ENCODE results near the gene SPSB3. TPM values are rescaled to one million over a fixed set of nuclear protein-coding genes. Genes with fewer than 3 reads are reported as not detected.

SPSB3 gene
- total RNA-seq, 1 donor from 2014 or later: 44.2 TPM

DNA sequence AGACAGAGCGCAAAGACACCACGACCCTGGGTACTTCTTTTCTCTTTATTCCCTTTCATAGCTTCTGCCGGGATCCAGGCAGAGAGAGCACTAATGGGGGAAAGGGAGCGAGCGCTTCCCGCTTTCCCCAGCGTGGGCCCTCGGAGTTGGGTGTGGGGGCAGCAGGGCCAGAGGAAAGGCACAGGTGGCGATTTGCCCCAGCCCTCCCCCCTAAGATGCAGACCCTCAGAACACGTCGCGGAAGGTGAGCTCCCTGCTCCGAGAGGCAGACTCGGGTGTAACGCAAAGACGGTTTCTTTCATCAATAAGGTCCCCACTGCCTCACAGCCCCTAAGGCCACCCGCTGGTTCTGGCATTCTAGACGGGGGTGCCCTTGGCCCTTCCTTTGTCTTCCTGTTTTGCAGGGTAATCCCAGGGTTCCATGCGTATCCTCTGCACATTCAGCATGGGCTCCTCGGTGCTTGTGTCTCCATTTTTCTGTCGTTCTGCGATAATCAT is 10.5 kb downstream of the SPSB3 start:
- Histone ChIP-seq H3K4me3 (peak overlapping the region; percentile 98), H3K27ac (peak overlapping the region; percentile 94), H3K4me1 (peaks cover 37% of the 10 kb centered on the region), H3K36me3 (peaks cover 50% of the 10 kb centered on the region), H3K27me3 (ENCODE audit: low read depth) (no peaks in the 10 kb centered on the region), H3K9me3 (no peaks in the 10 kb centered on the region)
- no peak for DNase-seq
- TF ChIP-seq, protein P1, sequence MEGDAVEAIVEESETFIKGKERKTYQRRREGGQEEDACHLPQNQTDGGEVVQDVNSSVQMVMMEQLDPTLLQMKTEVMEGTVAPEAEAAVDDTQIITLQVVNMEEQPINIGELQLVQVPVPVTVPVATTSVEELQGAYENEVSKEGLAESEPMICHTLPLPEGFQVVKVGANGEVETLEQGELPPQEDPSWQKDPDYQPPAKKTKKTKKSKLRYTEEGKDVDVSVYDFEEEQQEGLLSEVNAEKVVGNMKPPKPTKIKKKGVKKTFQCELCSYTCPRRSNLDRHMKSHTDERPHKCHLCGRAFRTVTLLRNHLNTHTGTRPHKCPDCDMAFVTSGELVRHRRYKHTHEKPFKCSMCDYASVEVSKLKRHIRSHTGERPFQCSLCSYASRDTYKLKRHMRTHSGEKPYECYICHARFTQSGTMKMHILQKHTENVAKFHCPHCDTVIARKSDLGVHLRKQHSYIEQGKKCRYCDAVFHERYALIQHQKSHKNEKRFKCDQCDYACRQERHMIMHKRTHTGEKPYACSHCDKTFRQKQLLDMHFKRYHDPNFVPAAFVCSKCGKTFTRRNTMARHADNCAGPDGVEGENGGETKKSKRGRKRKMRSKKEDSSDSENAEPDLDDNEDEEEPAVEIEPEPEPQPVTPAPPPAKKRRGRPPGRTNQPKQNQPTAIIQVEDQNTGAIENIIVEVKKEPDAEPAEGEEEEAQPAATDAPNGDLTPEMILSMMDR (IDR thresholded peaks at IDR 0.05): no peak
- intact Hi-C loops (cut with DNase I): no loop called here
- ATAC-seq: no peak

DNA sequence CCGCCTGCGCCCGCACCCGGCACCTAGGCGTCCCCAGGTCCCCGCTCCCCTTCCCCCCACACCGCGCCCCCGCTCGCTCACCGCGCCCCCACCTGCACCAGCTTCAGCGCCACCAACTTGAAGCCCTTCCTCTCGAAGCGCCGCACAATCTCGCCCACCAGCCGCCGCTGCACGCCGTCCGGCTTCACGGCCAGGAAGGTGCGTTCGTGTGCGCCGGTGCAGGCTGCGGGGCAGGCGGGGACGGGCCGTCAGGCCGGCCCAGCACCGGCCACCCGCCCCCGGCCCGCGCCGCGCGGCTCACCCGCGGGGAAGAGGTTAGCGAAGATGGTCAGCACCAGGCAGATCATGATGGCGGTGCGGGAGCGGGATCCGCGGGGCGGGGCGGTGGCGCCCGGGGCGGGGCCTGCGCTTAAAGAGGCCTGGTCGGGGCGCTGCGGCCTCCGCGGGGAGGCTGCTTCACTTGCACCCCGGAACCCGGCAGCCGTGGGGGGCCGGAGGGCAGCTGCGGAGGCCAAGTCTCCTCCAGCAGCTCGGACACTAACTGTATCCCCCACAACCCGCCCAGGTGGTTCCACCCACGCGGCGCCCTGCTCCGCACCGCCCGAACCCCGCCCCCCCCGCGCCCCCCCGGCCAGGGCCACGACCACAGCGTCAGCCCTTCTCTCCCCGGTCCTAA is 11.0 kb downstream of the SPSB3 start, which contains the start of gene NME3:
Gene NME3, minus strand, starts transcription at position 356 of the 676 bp plus-strand sequence. Its CDS starts 9 bp downstream, at position 347.
- DNase-seq: peak; percentile 88
- ATAC-seq: peak; percentile 63 to 65
- no peaks in the 10 kb centered on the region for H3K27me3 ChIP-seq (ENCODE audit: low read depth)
- no peaks in the 10 kb centered on the region for H3K9me3 ChIP-seq
- H3K27ac ChIP-seq: peak within 1 kb of the TSS; percentile 94
- peak within 1 kb of the TSS; percentile 98 for H3K4me3 ChIP-seq
- H3K4me1 ChIP-seq: peaks cover 37% of the 10 kb centered on the region
- TF ChIP-seq, protein P1 (IDR thresholded peaks at IDR 0.05): no peak
- peaks cover 50% of the 10 kb centered on the region for H3K36me3 ChIP-seq
- intact Hi-C loops (cut with DNase I): no loop called here

DNA sequence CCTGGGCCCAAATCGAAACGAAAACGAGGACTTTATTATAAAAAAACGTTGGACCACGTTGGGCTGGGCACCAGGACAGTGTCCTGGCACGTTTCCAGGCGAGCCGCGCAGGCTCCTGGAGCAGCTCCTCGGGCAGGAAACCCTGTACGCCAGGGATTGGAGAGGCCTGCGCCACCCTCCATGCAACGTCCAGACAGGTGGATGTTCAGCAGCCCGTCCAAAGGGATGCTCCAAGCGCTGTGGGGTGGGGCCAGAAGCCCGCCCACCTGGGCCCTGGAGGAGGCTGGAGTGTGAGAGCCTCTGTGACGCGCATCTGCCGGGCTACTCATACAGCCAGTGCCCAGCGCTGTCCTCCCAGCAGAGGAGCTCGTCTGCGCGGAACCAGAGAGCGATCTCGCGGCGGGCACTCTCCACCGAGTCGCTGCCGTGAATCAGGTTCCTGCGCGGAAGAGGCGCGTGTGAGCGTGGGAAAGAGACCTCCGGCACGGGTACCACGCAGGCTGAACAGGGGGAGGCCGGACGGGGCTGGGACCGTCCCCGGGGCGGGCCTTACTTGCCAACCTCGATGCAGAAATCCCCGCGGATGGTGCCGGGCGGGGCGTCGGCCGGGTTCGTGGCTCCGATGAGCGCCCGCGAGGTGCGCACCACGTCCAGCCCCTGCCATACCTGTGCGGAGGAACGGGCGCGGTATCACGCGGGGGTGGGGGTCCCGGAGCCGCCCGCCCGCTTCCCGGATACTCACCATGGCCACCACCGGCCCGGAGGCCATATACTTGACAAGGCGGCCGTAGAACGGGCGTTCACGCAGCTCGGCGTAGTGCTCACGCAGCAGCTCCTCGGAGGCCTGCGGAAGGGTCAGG is 11.8 kb downstream of the SPSB3 start:
- H3K27me3 ChIP-seq (ENCODE audit: low read depth): no peaks in the 10 kb centered on the region
- TF ChIP-seq, protein P1 (IDR thresholded peaks at IDR 0.05): no peak

DNA sequence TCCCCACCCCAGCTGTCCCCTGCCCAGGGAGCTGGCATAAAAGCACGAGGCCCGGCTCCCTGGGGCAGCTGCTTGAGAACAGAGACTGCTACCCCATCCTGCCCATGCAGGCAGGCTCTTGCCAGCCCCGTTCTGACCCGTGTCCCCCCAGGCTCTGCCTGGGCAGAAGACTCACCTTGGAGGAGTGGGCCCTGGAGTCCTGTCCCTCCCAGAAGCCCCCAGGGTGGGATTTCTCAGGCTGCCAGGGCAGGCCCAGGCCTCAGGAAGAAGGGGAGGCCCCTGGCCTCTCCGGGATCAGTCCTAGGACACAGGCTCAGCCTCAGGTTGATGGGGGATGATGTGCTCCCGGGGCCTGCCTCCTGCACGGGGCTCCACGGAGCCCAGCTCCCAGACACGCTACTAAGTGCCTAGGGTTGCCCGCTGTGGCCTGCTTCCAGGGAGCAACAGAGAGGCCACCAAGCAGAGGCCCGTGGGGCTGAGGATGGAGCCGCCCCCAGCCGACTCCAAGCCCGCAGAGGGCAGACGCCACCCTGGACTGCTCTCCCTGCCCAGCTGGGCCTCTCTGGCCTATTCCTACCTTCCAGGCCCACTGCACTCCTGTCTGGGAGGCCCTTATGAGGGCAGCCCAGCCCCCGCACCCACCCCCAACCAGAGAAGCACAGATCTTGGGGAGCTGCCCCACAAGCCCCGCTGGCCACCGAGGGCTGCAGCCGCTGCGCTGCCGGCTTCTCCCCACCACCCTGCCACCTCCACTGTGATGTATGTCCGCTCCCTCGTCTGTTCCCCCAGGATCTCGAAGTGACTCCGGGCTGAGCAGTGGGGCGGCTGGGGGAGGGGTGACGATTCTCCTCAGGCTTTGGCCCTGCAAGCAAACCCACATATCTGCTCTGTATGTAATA is 12.7 kb downstream of the SPSB3 start:
- intact Hi-C loops (cut with DNase I): no loop called here
- peak overlapping the region; percentile 94 for H3K27ac ChIP-seq
- no peaks in the 10 kb centered on the region for H3K27me3 ChIP-seq (ENCODE audit: low read depth)
- peak overlapping the region; percentile 98 for H3K4me3 ChIP-seq
- H3K4me1 ChIP-seq: peaks cover 32% of the 10 kb centered on the region
- no peak for ATAC-seq
- peaks cover 54% of the 10 kb centered on the region for H3K36me3 ChIP-seq
- TF ChIP-seq, protein P1 (IDR thresholded peaks at IDR 0.05): no peak
- no peaks in the 10 kb centered on the region for H3K9me3 ChIP-seq
- DNase-seq: no peak

More for the DNA sequence above, 11.8 kb downstream of the SPSB3 start:
- H3K4me1 ChIP-seq: peaks cover 37% of the 10 kb centered on the region
- ATAC-seq: peak; percentile 1 to 8
- peaks cover 50% of the 10 kb centered on the region for H3K36me3 ChIP-seq
- peak; percentile 73 for DNase-seq
- intact Hi-C loops (cut with DNase I): no loop called here
- peak overlapping the region; percentile 94 for H3K27ac ChIP-seq
- H3K4me3 ChIP-seq: peak overlapping the region; percentile 98
- H3K9me3 ChIP-seq: no peaks in the 10 kb centered on the region
